Activated naive CD4-positive, alpha-beta T cell treated with anti-CD3 and anti-CD28 coated beads, Interleukin-2, amount 50 U/mL, for 72 hours (primary cell): ENCODE results near the gene ZNF415. TPM values are rescaled to one million over a fixed set of nuclear protein-coding genes. Genes with fewer than 3 reads are reported as not detected.

Experiments
- ATAC-seq, 2 donors: fragments of 150-1000 bp; cut with Tn5 transposase; 2 replicates each; pipeline ENCODE4 v1.10.0; 2021; ENCODE audit warnings: mild to moderate bottlenecking in 2 of 2, moderate library complexity in 2 of 2
- DNase-seq, 2 donors: peaks; one replicate each; pipeline ENCODE4 v3.0.0; 2021 to 2022; ENCODE audit warnings: low spot score in 2 of 2
- H3K27ac Mint-ChIP-seq, 2 donors: one replicate each; pipeline ENCODE4 v1.8.0; 2022; ENCODE audit warnings: mild to moderate bottlenecking in 2 of 2, mixed read lengths in 2 of 2
- H3K36me3 Mint-ChIP-seq, 2 donors: one replicate each; pipeline ENCODE4 v1.8.0; 2022; ENCODE audit warnings: mixed read lengths in 2 of 2
- H3K9me3 Mint-ChIP-seq, 2 donors: one replicate each; pipeline ENCODE4 v1.8.0; 2022; ENCODE audit warnings: mixed read lengths in 2 of 2
- total RNA-seq, 2 donors: library from RNA; stranded (reverse); gene quantifications; one replicate each; pipeline ENCODE4 v1.2.3, GENCODE V29; 2022

The ZNF415 gene
- 1 to 10 TPM; 1.6 to 2.8 TPM for total RNA-seq

DNA sequence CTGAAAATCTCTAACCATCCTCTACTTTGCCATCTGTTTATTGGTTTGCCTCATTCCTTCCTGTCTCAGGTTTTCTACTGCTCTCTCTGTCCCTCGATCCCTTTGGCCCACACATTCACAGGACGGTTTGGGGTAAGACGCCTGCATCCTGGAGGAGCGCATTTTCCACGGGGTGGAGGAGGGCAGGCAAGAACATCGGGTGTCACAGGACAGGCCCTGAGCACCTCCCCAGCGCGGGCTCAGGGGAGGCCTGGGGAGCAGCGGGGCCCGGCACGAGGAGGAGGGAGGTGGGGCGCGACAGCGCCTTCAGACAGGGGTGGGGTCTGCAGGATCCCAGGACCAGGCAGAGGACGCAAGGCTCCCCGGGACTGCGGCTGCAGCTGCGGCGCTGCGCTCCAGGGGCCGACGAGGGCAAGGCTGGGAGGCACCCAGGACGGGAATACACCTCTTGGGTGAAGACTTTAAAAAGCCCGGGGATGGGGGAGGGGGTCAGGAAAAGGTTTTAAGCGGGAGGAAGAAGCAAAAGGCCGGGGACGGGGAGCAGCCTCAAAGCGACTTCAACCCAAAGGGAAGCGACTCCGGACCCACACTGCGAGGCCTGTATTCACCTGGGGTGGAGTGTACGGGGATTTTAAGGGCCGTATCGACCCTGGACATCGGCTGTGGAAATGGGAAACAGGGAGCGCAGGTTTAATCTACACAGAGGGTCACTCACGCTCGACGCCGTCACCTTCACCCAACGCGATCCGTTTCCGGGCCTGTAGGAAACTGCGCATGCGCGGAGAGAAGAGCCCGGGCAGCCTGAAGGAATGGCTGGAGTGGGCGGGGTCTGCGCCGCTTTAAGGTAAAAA lies at the start of gene ZNF415:
Gene ZNF415, minus strand, starts transcription at position 770 of the 851 bp plus-strand sequence. CDS start 10,234 bp downstream, outside the sequence.
- Mint-ChIP-seq H3K9me3 (peaks cover 36 to 46% of the 10 kb centered on the region in 2 donors), H3K36me3 (peaks cover 52% of the 10 kb centered on the region in 2 donors), H3K27ac (peak within 1 kb of the TSS in 1 of 2 donors; percentile 56)
- DNase-seq (peak; percentile 58 to 79), ATAC-seq (peak; percentile 69 to 97)

DNA sequence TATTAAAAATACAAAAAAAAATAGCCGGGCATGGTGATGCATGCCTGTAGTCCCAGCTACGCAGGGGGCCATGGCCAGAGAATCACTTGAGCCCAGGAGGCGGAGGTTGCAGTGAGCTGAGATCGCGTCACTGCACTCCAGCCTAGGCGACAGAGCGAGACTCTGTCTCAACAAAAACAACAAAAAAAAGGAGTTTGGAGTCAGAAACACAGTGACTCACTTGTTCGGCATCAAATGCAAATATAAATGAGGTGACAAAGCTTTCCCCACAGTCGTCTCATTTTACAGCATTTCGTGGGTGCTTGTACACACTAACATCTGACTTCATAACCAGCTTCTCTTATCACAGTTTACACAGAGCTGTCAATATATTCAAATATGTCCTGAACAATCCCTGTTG lies 49.5 kb upstream of the ZNF415 start:
- no peak for ATAC-seq
- Mint-ChIP-seq H3K36me3 (peaks cover 46 to 52% of the 10 kb centered on the region in 2 donors), H3K9me3 (peaks cover 20 to 28% of the 10 kb centered on the region in 2 donors)

DNA sequence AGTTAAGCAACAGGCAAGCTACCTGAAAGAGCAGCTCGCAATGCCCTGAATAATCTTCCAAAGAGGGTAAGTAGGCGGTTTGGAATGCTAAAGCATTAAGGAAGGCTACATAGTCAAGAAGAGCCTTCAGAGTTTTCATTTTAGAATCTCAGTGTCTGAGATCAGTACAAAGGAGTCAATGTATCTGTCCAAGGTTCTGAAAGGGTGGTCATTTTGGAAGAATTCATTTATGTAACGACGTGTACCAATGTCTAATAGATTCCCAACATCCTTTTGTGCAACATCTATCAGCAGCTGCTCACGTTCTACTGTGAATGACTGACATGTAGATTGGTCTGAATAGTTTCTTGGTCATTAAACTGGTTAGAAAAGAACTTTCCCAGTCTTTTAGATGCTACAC lies 45.3 kb upstream of the ZNF415 start:
- DNase-seq (no peak), ATAC-seq (no peak)
- H3K27ac Mint-ChIP-seq, result no peak overlapping the region
- H3K36me3 Mint-ChIP-seq, result peaks cover 60 to 69% of the 10 kb centered on the region in 2 donors
- H3K9me3 Mint-ChIP-seq, result peaks cover 29 to 36% of the 10 kb centered on the region in 2 donors

More for the DNA sequence above, 49.5 kb upstream of the ZNF415 start:
- no peak for DNase-seq
- H3K27ac Mint-ChIP-seq, result no peak overlapping the region

DNA sequence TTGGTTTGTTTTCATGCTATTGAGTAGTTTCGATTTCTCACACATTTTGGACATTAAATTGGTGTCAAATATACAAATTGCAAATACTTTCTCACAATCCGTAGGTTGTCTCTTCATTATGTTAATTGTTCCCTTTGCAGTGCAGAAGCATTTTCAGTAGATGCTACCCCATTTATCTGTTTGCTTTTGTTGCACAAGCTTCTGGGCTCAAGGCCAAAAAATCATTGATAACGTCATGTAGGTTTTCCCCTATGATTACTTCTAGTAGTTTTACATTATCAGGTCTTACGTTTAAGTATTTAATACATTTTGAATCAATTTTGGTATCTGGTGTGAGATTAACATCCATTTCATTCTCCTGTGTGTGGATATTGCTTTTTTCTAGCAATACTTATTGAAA lies 40.2 kb upstream of the ZNF415 start:
- Mint-ChIP-seq H3K27ac (no peak overlapping the region), H3K36me3 (peaks cover 43 to 57% of the 10 kb centered on the region in 2 donors), H3K9me3 (peaks cover 29 to 40% of the 10 kb centered on the region in 2 donors)
- no peak for ATAC-seq
- DNase-seq, result no peak

DNA sequence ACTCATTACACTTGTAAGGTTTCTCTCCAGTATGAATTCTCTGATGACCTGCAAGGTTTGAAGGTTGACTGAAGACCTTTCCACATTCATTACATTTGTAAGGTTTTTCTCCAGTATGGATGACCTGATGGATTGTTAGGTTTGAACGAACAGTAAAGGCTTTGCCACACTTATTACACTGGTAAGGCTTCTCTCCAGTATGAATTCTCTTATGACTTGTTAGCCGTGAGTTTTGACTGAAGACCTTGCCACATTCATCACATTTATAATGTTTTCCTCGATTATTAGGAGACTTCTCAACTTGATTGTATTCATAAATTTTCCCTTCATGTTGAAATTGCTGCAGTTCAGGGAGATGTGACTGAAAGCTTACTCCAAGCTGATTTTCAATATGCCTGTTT lies 33.0 kb upstream of the ZNF415 start:
- ATAC-seq (no peak), DNase-seq (no peak)
- peaks cover 40 to 49% of the 10 kb centered on the region in 2 donors for H3K36me3 Mint-ChIP-seq
- H3K9me3 Mint-ChIP-seq, result peaks cover 32 to 38% of the 10 kb centered on the region in 2 donors
- H3K27ac Mint-ChIP-seq, result no peak overlapping the region

DNA sequence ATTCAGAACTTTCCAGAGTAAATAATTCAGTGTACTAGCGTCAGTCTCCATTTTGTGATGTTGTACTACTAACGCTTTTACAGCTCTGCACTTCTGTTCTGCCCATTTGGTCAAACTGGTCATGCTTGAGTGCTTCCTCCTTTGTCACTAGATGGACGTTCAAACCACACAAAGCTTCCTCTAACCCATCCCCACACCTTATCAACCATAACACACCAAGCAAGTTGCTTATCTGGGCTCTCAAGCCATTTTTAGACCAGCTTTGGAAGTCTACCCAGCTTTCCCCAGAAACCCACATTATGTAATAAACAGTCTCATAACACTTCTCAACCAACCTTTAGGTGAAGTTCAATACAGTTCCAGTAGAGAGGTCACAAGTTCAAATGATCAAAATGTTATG lies 28.4 kb upstream of the ZNF415 start:
- DNase-seq (no peak), ATAC-seq (no peak)
- Mint-ChIP-seq H3K27ac (peak overlapping the region in 1 of 2 donors; percentile 63), H3K36me3 (peaks cover 56 to 61% of the 10 kb centered on the region in 2 donors), H3K9me3 (peaks cover 41 to 47% of the 10 kb centered on the region in 2 donors)

DNA sequence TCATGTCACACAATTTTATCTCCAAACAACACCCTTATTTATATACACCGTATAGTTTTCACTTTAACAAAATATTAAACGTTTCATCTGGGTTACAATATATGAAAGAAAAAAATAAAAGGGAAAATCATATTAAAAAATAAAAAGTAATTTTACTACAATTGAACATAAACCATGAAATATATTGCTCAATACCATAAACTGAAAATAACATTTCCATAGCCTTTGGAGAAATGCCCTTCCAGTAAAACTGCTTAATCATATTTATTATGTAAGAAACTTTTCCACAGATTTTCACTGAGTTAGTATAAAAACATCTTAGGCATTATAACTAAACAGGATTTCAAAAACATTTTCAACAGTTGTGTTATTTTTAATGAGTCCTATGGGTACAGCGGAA lies 27.6 kb upstream of the ZNF415 start:
- Mint-ChIP-seq H3K36me3 (peaks cover 56 to 59% of the 10 kb centered on the region in 2 donors), H3K9me3 (peaks cover 33 to 39% of the 10 kb centered on the region in 2 donors), H3K27ac (no peak overlapping the region)
- DNase-seq (no peak), ATAC-seq (no peak)

DNA sequence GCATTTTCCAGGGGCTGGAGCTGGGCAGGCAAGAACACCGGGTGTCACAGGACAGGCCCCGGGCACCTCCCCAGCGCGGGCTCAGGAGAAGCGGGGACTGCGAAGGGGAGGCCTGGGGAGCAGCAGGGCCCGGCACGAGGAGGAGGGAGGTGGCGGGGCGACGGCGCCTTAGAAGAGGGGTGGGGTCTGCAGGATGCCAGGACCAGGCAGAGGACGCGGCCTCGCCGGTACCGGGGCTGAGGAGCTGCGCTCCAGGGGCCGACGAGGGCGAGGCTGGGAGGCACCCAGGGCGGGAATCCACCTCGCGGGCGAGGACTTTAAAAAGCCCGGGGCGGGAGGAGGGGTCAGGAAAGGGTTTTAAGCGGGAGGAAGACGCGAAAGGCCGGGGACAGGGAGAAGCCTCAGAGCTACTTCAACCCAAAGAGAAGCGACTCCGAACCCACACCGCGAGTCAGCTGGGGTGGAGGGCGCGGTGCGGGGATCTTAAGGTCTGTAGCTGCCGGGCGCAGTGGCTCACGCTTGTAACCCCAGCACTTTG lies 25.5 kb upstream of the ZNF415 start:
- Mint-ChIP-seq H3K27ac (peak overlapping the region; percentile 86 to 95), H3K36me3 (peaks cover 62 to 66% of the 10 kb centered on the region in 2 donors), H3K9me3 (peaks cover 34 to 42% of the 10 kb centered on the region in 2 donors)
- ATAC-seq, result peak; percentile 32 to 53
- peak; percentile 10 to 60 for DNase-seq

DNA sequence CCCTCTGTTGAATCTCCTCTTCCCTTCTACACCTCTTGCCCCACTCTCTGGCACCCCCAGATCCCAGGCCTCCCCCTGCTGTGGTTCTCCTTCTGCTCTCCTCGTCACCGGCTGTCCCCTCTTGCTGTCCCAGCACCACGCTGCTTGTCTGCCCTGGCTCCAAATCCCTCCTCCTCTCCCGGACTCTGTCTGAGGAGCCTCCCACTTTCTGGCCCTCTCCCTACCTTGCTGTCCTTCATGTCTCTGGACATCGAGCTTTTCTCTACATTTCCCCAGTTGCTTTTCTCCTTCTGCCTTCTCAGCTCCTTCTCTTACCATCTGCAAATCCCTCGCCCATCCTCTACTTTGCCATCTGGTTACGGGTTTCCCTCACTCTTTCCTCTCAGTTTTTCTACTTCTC lies 24.9 kb upstream of the ZNF415 start:
- H3K9me3 Mint-ChIP-seq, result peaks cover 34 to 39% of the 10 kb centered on the region in 2 donors
- H3K36me3 Mint-ChIP-seq, result peaks cover 60 to 71% of the 10 kb centered on the region in 2 donors
- DNase-seq (no peak), ATAC-seq (no peak)
- H3K27ac Mint-ChIP-seq, result peak overlapping the region; percentile 67 to 86

DNA sequence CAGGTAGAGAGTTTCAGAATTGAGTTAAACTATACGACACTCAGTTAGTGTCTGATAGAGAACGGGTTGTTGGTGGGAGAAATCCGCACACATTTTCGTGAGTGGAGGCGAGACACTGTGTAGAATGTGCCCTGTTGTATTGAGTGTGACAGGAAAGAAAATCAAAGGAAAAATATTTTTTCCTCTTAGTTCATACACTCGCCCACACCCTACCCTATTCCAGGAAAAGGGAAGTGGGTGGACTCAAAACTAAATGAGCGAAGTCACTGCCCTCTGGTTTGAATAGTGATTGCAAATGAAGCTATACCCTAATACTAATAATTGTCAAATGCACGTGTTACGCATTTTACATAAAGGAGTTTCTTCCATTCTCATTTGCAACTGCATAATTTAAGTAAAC lies 24.1 kb upstream of the ZNF415 start:
- H3K27ac Mint-ChIP-seq, result peak overlapping the region in 1 of 2 donors; percentile 86
- H3K9me3 Mint-ChIP-seq, result peaks cover 34 to 38% of the 10 kb centered on the region in 2 donors
- ATAC-seq (no peak), DNase-seq (no peak)
- peaks cover 64 to 74% of the 10 kb centered on the region in 2 donors for H3K36me3 Mint-ChIP-seq

DNA sequence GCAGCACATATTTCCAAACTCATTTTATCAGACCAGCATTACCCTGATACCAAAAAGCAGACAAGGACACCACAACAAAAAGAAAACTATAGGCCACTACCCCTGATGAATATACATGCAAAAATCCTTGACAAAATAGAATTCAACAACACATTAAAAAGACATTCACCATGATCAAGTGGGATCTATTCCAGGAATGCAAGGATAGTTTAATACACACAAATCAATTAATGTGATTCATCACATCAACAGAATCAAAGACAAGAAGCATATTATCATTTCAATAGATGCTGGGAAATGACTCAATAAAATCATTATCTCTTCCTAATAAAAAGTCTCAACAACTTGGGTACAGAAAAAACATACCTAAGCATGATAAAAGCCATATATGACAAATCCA lies 14.9 kb upstream of the ZNF415 start:
- H3K36me3 Mint-ChIP-seq, result peaks cover 72 to 88% of the 10 kb centered on the region in 2 donors
- ATAC-seq (no peak), DNase-seq (no peak)
- peaks cover 32 to 41% of the 10 kb centered on the region in 2 donors for H3K9me3 Mint-ChIP-seq
- no peak overlapping the region for H3K27ac Mint-ChIP-seq

DNA sequence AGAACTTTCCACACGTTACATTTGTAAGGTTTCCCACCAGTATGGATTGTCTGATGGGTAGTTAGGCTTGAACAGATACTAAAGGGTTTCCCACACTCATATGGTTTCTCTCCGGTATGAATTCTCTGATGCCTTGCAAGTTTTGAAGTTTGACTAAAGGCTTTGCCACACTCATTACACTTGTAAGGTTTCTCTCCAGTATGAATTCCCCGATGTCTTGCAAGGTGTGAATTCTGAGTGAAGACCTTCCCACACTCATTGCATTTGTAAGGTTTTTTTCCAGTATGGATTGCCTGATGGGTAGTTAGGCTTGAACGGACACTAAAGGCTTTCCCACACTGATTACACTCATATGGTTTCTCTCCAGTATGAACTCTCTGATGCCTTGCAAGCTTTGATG lies 7.6 kb upstream of the ZNF415 start:
- Mint-ChIP-seq H3K9me3 (peaks cover 50 to 56% of the 10 kb centered on the region in 2 donors), H3K36me3 (peaks cover 63 to 65% of the 10 kb centered on the region in 2 donors), H3K27ac (no peak overlapping the region)
- no peak for ATAC-seq
- DNase-seq, result no peak

DNA sequence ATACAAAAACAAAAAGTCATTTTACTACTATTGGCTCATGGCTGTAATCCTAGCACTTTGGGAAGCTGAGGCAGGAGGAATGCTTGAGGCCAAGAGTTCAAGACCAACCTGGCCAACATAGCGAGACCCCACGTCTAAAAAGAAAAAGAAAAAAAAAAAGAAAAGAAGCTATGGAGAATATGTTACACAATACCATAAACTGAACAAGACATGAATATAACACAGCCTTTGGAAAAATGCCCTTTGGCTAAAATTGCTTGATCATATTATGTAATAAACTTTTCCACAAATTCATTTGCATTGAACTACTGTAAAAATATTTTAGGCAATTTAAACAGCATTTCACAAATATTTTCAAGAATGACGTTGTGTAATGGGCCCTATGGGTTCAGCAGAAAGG lies 3.7 kb upstream of the ZNF415 start:
- ATAC-seq (no peak), DNase-seq (no peak)
- H3K36me3 Mint-ChIP-seq, result peaks cover 54 to 56% of the 10 kb centered on the region in 2 donors
- H3K9me3 Mint-ChIP-seq, result peaks cover 45 to 46% of the 10 kb centered on the region in 2 donors
- no peak overlapping the region for H3K27ac Mint-ChIP-seq

DNA sequence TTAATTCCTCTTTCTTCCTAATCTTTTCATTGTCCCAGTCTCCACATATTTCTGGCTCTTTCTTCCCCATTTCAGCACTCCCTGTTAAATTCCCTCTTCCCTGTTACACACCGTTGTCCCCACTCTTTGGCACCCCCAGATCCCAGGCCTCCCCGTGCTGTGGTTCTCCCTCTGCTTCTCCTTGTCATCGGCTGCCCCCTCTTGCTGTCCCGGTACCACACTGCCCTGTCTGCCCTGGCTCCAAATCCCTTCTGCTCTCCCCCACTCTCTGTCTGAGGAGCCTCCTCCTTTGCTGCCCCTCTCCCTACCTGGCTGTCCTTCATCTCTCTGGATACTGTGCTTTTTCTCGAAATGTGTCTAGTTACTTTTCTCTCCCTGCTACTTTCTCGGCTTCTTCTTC lies 983 bp downstream of the ZNF415 start:
- Mint-ChIP-seq H3K27ac (peak overlapping the region in 1 of 2 donors; percentile 56), H3K36me3 (peaks cover 51 to 52% of the 10 kb centered on the region in 2 donors), H3K9me3 (peaks cover 35 to 45% of the 10 kb centered on the region in 2 donors)
- ATAC-seq, result no peak
- no peak for DNase-seq

DNA sequence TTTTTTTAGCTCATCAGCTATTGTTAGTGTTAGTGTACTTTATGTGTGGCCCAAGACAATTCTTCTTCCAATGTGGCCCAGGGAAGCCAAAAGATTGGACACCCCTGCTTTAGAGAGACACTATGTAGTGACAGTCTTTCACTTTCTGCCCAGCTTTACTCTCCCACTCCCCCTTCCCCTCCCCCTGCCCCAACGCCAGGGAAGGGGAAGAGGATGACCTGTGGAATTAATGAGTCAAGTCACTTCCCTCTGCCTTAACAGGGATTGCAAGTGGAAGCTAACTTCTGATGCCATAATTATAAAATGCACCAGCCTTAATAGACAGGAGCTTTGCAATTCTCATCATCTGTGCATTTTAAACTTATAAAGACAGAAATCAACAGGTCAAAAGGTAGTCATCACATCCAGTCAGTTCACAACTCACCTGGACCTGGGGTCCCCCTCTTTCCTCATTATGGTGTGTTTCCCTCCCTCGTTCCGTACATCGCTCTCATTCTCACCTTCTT lies 1.6 kb downstream of the ZNF415 start:
- peak overlapping the region in 1 of 2 donors; percentile 56 for H3K27ac Mint-ChIP-seq
- H3K36me3 Mint-ChIP-seq, result peaks cover 51 to 52% of the 10 kb centered on the region in 2 donors
- ATAC-seq (no peak), DNase-seq (no peak)
- H3K9me3 Mint-ChIP-seq, result peaks cover 35 to 40% of the 10 kb centered on the region in 2 donors

DNA sequence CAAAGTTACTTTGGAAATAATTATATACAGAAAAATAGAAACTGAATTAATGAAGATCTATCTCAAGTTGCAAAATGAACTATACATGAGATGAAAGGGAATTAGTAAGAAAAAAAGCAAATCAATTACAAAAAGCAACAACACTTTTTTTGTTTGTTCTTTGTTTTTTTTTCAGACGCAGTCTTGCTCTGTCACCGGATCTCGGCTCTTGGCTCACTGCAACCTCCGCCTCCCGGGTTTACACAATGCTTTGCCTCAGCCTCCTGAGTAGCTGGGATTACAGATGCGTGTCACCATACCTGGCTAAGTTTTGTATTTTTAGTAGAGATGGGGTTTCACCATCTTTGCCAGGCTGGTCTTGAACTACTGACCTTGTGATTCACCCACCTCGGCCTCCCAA lies 2.2 kb downstream of the ZNF415 start:
- DNase-seq (no peak), ATAC-seq (no peak)
- H3K27ac Mint-ChIP-seq, result no peak overlapping the region
- H3K9me3 Mint-ChIP-seq, result peaks cover 32 to 37% of the 10 kb centered on the region in 2 donors
- H3K36me3 Mint-ChIP-seq, result peaks cover 51 to 52% of the 10 kb centered on the region in 2 donors
